Ishikawa (cell line): ENCODE measurements around the gene ERCC5.

Source experiments
- CEBPB ChIP-seq: IDR thresholded peaks from 2 replicates; pipeline ENCODE4 v1.6.1; 2012
- CREB1 ChIP-seq: IDR thresholded peaks from 2 replicates; pipeline ENCODE4 v1.6.1; 2012; ENCODE audit warnings: low read depth
- EGR1 ChIP-seq: IDR thresholded peaks from 2 replicates; pipeline ENCODE4 v1.6.1; 2012
- EP300 ChIP-seq: IDR thresholded peaks from 2 replicates; pipeline ENCODE4 v1.6.1; 2012; ENCODE audit warnings: borderline replicate concordance
- FOXM1 ChIP-seq: IDR thresholded peaks from 2 replicates; pipeline ENCODE4 v1.6.1; 2012; ENCODE audit warnings: low read depth, borderline replicate concordance
- MAX ChIP-seq: IDR thresholded peaks from 2 replicates; pipeline ENCODE4 v1.6.1; 2012
- NFIC ChIP-seq: IDR thresholded peaks from 2 replicates; pipeline ENCODE4 v1.6.1; 2012
- RAD21 ChIP-seq: IDR thresholded peaks from 2 replicates; pipeline ENCODE4 v1.6.1; 2012; ENCODE audit warnings: low read depth
- REST ChIP-seq: IDR thresholded peaks from 2 replicates; pipeline ENCODE4 v1.6.1; 2012; ENCODE audit warnings: low read depth, mild to moderate bottlenecking
- TAF1 ChIP-seq: IDR thresholded peaks from 2 replicates; pipeline ENCODE4 v1.6.1; 2012; ENCODE audit warnings: low read depth, mild to moderate bottlenecking
- TCF12 ChIP-seq: IDR thresholded peaks from 2 replicates; pipeline ENCODE4 v1.6.1; 2012; ENCODE audit warnings: low read depth
- TEAD4 ChIP-seq: IDR thresholded peaks from 2 replicates; pipeline ENCODE4 v1.6.1; 2012
- YY1 ChIP-seq: IDR thresholded peaks from 2 replicates; pipeline ENCODE4 v1.6.1; 2012; ENCODE audit warnings: low read depth
- ZBTB7A ChIP-seq: IDR thresholded peaks from 2 replicates; pipeline ENCODE4 v1.6.1; 2012; ENCODE audit warnings: low read depth
- TF ChIP-seq, protein P1 (sequence below): IDR thresholded peaks from 2 replicates; pipeline ENCODE4 v1.6.1; 2012

Gene ERCC5

GRCh38 chr13:102856557-102856956 lies 10.7 kb downstream of the ERCC5 start:
- no peak for TF ChIP-seq CEBPB

DNA sequence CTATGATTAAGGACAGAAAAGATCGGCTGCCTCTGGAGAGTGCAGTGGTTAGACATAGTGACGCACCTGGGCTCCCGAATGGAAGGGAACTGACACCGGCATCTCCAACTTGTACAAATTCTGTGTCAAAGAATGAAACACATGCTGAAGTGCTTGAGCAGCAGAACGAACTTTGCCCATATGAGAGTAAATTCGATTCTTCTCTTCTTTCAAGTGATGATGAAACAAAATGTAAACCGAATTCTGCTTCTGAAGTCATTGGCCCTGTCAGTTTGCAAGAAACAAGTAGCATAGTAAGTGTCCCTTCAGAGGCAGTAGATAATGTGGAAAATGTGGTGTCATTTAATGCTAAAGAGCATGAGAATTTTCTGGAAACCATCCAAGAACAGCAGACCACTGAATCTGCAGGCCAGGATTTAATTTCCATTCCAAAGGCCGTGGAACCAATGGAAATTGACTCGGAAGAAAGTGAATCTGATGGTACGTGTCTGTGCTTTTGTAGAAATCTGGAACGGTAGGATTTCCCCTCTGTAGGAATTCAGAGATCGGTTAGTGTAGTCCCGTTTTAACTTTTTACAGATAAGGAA lies 16.9 kb downstream of the ERCC5 start:
- TF ChIP-seq CREB1 (no peak), ZBTB7A (no peak), TEAD4 (no peak), TAF1 (no peak), NFIC (no peak), REST (no peak), EP300 (no peak), FOXM1 (no peak), CEBPB (no peak), TCF12 (no peak), EGR1 (no peak), MAX (no peak), RAD21 (no peak), YY1 (no peak)
- TF ChIP-seq, protein P1, sequence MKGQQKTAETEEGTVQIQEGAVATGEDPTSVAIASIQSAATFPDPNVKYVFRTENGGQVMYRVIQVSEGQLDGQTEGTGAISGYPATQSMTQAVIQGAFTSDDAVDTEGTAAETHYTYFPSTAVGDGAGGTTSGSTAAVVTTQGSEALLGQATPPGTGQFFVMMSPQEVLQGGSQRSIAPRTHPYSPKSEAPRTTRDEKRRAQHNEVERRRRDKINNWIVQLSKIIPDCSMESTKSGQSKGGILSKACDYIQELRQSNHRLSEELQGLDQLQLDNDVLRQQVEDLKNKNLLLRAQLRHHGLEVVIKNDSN, result no peak

DNA sequence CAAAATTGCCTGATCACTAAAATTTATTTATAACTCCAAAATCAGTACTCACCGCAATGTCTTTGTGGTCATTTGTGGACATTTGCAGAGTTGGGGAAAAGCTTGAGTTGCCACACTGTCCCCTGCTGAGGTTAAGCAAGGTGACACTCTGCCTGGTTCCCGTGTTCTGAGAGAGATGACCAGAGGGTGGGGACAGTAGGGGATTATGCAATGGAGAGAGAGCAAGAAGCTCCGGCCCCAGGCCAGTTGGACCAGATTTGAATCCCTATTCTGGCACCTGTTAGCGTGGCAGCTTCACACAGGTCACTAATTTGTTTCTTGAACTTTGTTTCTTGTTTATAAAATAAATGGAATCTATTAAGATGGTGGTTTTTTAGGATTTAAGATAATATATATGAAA lies 17.8 kb downstream of the ERCC5 start:
- TF ChIP-seq CREB1 (no peak), REST (no peak), EP300 (no peak), TCF12 (no peak), RAD21 (no peak), MAX (no peak), ZBTB7A (no peak), TAF1 (no peak), FOXM1 (no peak), CEBPB (no peak), EGR1 (no peak), TEAD4 (no peak)
- TF ChIP-seq, protein P1, result no peak

DNA sequence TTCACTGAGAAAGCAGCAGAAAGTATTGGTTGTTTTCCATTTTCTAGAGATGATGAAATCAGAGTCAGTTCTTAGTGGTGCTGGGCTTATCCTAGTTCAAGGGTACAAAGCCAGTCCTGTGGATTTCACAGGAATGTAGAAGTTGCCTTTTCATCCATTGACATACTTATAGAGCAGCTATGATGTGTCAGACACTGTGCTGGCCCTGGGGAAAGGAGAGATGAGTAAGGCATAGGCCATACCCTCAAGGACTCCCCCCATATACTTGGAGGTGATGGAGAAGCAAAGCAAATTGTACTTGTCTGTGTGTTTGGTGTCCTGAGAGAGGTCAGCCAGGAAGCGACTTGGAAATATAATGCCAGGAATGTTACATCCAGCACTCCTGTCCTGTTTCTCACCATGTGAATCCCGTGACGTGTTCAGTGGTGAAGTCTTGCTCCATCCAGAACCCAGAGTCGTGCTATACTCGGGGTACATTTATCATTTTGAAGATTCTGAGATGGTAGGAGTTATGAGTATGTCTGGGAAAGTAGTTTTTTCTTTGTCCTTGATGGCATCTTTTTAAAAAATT lies 22.6 kb downstream of the ERCC5 start:
- TF ChIP-seq YY1 (no peak), CREB1 (no peak), REST (no peak), FOXM1 (no peak), TAF1 (no peak), ZBTB7A (no peak), RAD21 (no peak), TCF12 (no peak), CEBPB (no peak), EP300 (no peak), EGR1 (no peak), NFIC (no peak), TEAD4 (no peak), MAX (no peak)
- TF ChIP-seq, protein P1, result no peak
